Progenitor cell of endocrine pancreas (in vitro differentiated cells): ENCODE results near the gene LEF1. TPM values are rescaled to one million over a fixed set of nuclear protein-coding genes. Genes with fewer than 3 reads are reported as not detected.

Experiments used
- DNase-seq: peaks from one replicate; pipeline ENCODE4 v3.0.0; 2021; ENCODE audit warnings: low spot score; ENCODE audit not compliant: unreplicated experiment
- H3K27ac Mint-ChIP-seq: 2 replicates; pipeline ENCODE4 v1.8.0; 2021; ENCODE audit warnings: mild to moderate bottlenecking, moderate library complexity, mixed read lengths
- H3K27me3 Mint-ChIP-seq: 2 replicates; pipeline ENCODE4 v1.8.0; 2021; ENCODE audit warnings: mixed read lengths
- H3K36me3 Mint-ChIP-seq: 2 replicates; pipeline ENCODE4 v1.8.0; 2022; ENCODE audit warnings: mixed read lengths; ENCODE audit not compliant: insufficient read depth
- H3K4me1 Mint-ChIP-seq: 2 replicates; pipeline ENCODE4 v1.8.0; 2021; ENCODE audit warnings: low read depth, mixed read lengths
- H3K4me3 Mint-ChIP-seq: 2 replicates; pipeline ENCODE4 v1.8.0; 2021; ENCODE audit warnings: low read depth, mild to moderate bottlenecking, moderate library complexity, mixed read lengths
- H3K9me3 Mint-ChIP-seq: 2 replicates; pipeline ENCODE4 v1.8.0; 2021; ENCODE audit warnings: low read depth, mixed read lengths
- total RNA-seq: library from RNA; stranded (reverse); gene quantifications from 2 replicates; pipeline ENCODE4 v1.2.1, GENCODE V29; 2021
- TF ChIP-seq, protein P1 (sequence below): fragments of 200-600 bp; sonication (generic); IDR thresholded peaks from one replicate; pipeline ENCODE4 v1.5.0; 2021; ENCODE audit warnings: antibody characterized with exemption, mild to moderate bottlenecking; ENCODE audit not compliant: unreplicated experiment

The LEF1 gene
- total RNA-seq, 1 donor from 2014 or later: 2.1 TPM

DNA sequence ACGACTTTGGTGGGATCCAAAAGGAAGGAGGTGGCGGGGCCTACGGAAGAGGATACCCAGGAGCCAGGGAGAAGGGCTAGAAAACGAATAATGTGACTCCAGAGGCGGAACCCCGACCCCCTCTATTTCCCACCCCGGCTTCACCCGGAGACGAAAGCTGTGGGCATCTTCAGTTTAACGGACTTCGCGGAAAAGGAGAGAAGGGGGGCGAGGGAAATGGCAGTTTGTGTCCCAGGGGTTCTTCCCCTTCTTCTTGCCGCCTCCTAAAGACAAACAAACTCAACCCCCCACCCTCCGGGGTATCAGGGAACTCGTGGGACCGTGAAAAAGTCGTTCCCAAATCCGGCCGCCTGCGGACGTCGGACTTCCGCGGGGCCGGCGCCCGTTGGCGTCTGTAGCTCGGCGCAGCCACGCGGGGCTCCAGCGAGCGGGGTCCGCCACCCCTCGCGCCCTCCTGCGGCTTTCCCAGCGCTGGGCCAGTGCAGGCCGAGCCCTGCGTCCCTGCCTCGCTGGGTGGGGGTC lies 3.6 kb upstream of the LEF1 start:
- Mint-ChIP-seq H3K36me3 (no peaks in the 10 kb centered on the region), H3K27me3 (peaks cover 82% of the 10 kb centered on the region), H3K4me1 (peaks cover 11% of the 10 kb centered on the region), H3K9me3 (no peaks in the 10 kb centered on the region), H3K27ac (peak overlapping the region; percentile 59), H3K4me3 (peak overlapping the region; percentile 49)
- DNase-seq: peak; percentile 58
- TF ChIP-seq, protein P1, sequence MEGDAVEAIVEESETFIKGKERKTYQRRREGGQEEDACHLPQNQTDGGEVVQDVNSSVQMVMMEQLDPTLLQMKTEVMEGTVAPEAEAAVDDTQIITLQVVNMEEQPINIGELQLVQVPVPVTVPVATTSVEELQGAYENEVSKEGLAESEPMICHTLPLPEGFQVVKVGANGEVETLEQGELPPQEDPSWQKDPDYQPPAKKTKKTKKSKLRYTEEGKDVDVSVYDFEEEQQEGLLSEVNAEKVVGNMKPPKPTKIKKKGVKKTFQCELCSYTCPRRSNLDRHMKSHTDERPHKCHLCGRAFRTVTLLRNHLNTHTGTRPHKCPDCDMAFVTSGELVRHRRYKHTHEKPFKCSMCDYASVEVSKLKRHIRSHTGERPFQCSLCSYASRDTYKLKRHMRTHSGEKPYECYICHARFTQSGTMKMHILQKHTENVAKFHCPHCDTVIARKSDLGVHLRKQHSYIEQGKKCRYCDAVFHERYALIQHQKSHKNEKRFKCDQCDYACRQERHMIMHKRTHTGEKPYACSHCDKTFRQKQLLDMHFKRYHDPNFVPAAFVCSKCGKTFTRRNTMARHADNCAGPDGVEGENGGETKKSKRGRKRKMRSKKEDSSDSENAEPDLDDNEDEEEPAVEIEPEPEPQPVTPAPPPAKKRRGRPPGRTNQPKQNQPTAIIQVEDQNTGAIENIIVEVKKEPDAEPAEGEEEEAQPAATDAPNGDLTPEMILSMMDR: peak; percentile 63

DNA sequence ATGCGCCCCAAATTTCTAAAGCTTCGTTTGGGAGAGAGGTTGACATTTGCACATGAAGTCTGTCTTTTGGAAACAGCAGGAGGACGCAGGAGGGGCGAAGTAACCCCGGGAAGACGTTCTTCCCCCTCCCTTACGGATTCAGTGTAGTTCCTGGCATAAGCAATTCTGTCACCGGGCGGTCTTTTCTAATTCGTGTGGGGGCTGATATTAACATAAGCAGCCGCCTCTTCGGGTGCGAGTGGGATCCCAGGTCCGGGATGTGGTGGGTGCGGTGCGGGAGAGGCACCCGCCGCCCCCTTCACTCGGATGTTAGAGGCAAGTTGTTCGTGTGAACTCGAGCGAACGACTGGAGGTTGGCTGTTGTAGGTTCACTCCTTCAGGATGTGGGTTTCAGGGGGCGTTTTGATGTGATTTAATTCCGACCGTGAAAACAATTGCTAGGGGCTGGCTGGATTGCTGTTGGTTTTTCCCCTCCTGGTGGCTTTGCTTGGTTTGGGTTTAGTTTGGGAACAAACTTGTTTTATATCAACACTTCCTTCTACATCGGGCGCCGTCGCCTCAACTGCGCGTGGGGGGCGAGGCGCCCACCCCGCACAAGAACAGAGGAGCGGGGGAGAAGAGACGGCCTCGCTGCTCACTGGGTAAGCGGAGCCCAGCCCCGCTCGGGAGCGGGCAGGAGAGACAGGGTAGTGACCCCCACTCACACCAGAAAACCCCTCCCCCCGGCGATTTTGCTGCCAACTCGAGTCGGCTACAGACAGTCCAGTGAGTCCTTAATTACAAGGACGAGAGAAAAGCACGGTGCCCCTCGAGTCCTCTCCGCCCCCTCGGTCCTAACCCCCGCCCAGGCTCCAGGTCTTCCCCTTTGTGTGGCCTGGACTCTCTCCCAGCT lies 2.9 kb upstream of the LEF1 start:
- H3K27me3 Mint-ChIP-seq: peaks cover 81% of the 10 kb centered on the region
- peak overlapping the region; percentile 59 for H3K27ac Mint-ChIP-seq
- TF ChIP-seq, protein P1: no peak
- no peaks in the 10 kb centered on the region for H3K9me3 Mint-ChIP-seq
- no peak for DNase-seq
- H3K4me1 Mint-ChIP-seq: peaks cover 15% of the 10 kb centered on the region
- H3K36me3 Mint-ChIP-seq: no peaks in the 10 kb centered on the region
- peak overlapping the region; percentile 29 for H3K4me3 Mint-ChIP-seq

- H3K4me1 Mint-ChIP-seq: peaks cover 15% of the 10 kb centered on the region
- TF ChIP-seq, protein P1: no peak
- no peak for DNase-seq
- peaks cover 81% of the 10 kb centered on the region for H3K27me3 Mint-ChIP-seq
- H3K4me3 Mint-ChIP-seq: peak overlapping the region; percentile 6
- no peak overlapping the region for H3K27ac Mint-ChIP-seq
- H3K36me3 Mint-ChIP-seq: no peaks in the 10 kb centered on the region
- no peaks in the 10 kb centered on the region for H3K9me3 Mint-ChIP-seq
These were observed 2.1 kb upstream of the LEF1 start for GRCh38 chr4:108170631-108171338.

- no peak for DNase-seq
- TF ChIP-seq, protein P1: no peak
- peaks cover 86% of the 10 kb centered on the region for H3K27me3 Mint-ChIP-seq
- peaks cover 15% of the 10 kb centered on the region for H3K4me1 Mint-ChIP-seq
- peak overlapping the region; percentile 50 for H3K27ac Mint-ChIP-seq
- H3K36me3 Mint-ChIP-seq: no peaks in the 10 kb centered on the region
- H3K4me3 Mint-ChIP-seq: peak overlapping the region; percentile 27
- no peaks in the 10 kb centered on the region for H3K9me3 Mint-ChIP-seq
These were observed 932 bp upstream of the LEF1 start for GRCh38 chr4:108169664-108170063.

DNA sequence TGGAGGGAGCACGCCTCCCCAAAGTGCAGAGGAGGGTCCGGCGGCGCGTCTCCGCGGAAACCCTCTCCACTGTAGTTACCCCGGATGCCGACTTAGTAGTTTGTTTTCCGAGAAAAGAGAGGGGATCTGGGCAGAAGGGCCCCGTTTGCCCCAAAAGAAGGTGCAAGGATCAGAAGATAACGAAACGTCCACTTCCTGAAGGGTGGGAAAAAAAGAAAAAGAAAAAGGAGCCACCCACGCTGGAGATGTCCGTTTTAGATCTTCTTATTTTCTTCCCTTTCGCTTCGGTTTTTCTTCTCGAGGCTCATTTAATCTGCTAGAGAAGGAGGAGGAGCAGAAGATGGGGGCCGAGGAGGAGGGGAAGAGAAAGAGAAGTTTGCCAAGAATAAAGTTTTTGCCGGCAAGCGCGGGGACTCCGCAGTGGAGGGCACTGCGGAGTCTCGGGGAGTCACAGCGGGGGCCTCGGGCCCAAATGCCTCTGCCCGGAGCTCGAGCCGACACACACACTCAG lies 517 bp downstream of the LEF1 start:
- DNase-seq: no peak
- TF ChIP-seq, protein P1: no peak
- Mint-ChIP-seq H3K36me3 (no peaks in the 10 kb centered on the region), H3K27me3 (peaks cover 85% of the 10 kb centered on the region), H3K27ac (peak overlapping the region; percentile 49), H3K9me3 (no peaks in the 10 kb centered on the region), H3K4me3 (peak overlapping the region; percentile 76), H3K4me1 (peaks cover 13% of the 10 kb centered on the region)
